Sigmoid colon (tissue), 7 donors: ENCODE measurements around the gene RRAD. TPM values are rescaled to one million over a fixed set of nuclear protein-coding genes. Genes with fewer than 3 reads are reported as not detected.
A peak's percentile ranks its signal among the peaks of the same experiment; 100 is the strongest.

Source experiments
- DNase-seq: peaks from one replicate; pipeline ENCODE4 v3.0.0-alpha.2; 2019
- H3K27ac ChIP-seq, 4 donors: fragments of 200-600 bp; sonication (generic); one replicate each; pipeline ENCODE4 v1.5.1; 2016 to 2019; ENCODE audit warnings: mild to moderate bottlenecking in 1 of 4
- H3K27me3 ChIP-seq, 3 donors: fragments of 200-600 bp; sonication (generic); one replicate each; pipeline ENCODE4 v1.5.1; 2019; ENCODE audit warnings: mild to moderate bottlenecking in 1 of 3
- H3K36me3 ChIP-seq, 4 donors: fragments of 200-600 bp; sonication (generic); one replicate each; pipeline ENCODE4 v1.5.1; 2016 to 2019
- H3K4me1 ChIP-seq, 4 donors: fragments of 200-600 bp; sonication (generic); one replicate each; pipeline ENCODE4 v1.5.1; 2017 to 2019
- H3K4me3 ChIP-seq, 4 donors: fragments of 200-600 bp; sonication (generic); one replicate each; pipeline ENCODE4 v1.5.1; 2017 to 2019; ENCODE audit warnings: mild to moderate bottlenecking in 2 of 4, moderate library complexity in 1 of 4
- H3K9me3 ChIP-seq, 4 donors: fragments of 200-600 bp in 3 of 4; sonication (generic) in 3 of 4; one replicate each; pipeline versions ENCODE4 v1.5.1 to v1.6.1; 2013 to 2019
- CTCF ChIP-seq, 4 experiments: fragments of 450-650 bp in 3 of 4; fragments of 200-600 bp in 1 of 4; IDR thresholded peaks; one replicate each; pipeline ENCODE4 v1.5.1; 2016 to 2019; ENCODE audit warnings: antibody characterized with exemption in 4 of 4, mild to moderate bottlenecking in 3 of 4, moderate library complexity in 2 of 4
- EP300 ChIP-seq, 4 donors: sonication (generic); formaldehyde crosslinking; IDR thresholded peaks; one replicate each; pipeline ENCODE4 v1.6.1; 2017; ENCODE audit warnings: antibody characterized with exemption in 4 of 4
- POLR2A ChIP-seq, 2 donors: fragments of 450-650 bp; IDR thresholded peaks; one replicate each; pipeline ENCODE4 v1.6.1; 2016; ENCODE audit warnings: antibody characterized with exemption in 2 of 2, mild to moderate bottlenecking in 2 of 2, moderate library complexity in 2 of 2
- POLR2AphosphoS5 ChIP-seq, 4 donors: sonication (generic); formaldehyde crosslinking; IDR thresholded peaks; one replicate each; pipeline ENCODE4 v1.6.1; 2017; ENCODE audit warnings: antibody characterized with exemption in 4 of 4
- WGBS, 2 donors: extraction: QIAGEN DNeasy Blood & Tissue Kit; methylation state at CpG; one replicate each; pipeline ENCODE4 v1.1.7; 2013; 5-methylcytosine and 5-hydroxymethylcytosine counted together
- intact Hi-C: fragments of 100-400 bp; cut with DNase I; formaldehyde crosslinking; loops from one replicate; pipeline ENCODE4 v1.15.1; 2023
- polyA plus RNA-seq, 3 donors: library from polyadenylated mRNA; stranded (reverse); fragments of 200-250 nt; gene quantifications; one replicate each; pipeline ENCODE4 v1.2.3, GENCODE V29; 2013
- total RNA-seq, 4 donors: library from RNA; depleted of rRNA; stranded (reverse); fragments of >200 nt; gene quantifications; one replicate each; pipeline ENCODE4 v1.1.0, GENCODE V29; 2016
- donor health status: healthy with polysubstance abuse.
- donor health status: Bipolar disorder and iron deficiency.
- donor health status: healthy.

Gene RRAD
- total and polyA plus RNA-seq, 7 donors: 1.2 to 31.2 (median 10.9) TPM

- H3K36me3 ChIP-seq: peaks cover 0 to 11% (median 7%) of the 10 kb centered on the region in 4 donors
- peak overlapping the region; percentile 81 to 96 (median 90) for H3K27ac ChIP-seq
- no peaks in the 10 kb centered on the region for H3K27me3 ChIP-seq
- DNase-seq: no peak
- 65 to 80% methylated on average over 42 of the region's 42 CpGs for WGBS, 2 donors
- H3K4me1 ChIP-seq: peaks cover 0 to 66% (median 46%) of the 10 kb centered on the region in 4 donors
- no peak overlapping the region for H3K4me3 ChIP-seq
- no peak for TF ChIP-seq POLR2A (IDR thresholded peaks at IDR 0.05)
- no peak for TF ChIP-seq CTCF (IDR thresholded peaks at IDR 0.05)
- no peak for TF ChIP-seq POLR2AphosphoS5 (IDR thresholded peaks at IDR 0.05)
- no peak for TF ChIP-seq EP300 (IDR thresholded peaks at IDR 0.05)
- intact Hi-C loops: no loop called here
- no peaks in the 10 kb centered on the region for H3K9me3 ChIP-seq
These were observed 3.4 kb downstream of the RRAD start for GRCh38 chr16:66921729-66922450.

GRCh38 chr16:66920924-66921680 is 4.2 kb downstream of the RRAD start:
- 74 to 77% methylated on average over 9 of the region's 9 CpGs for WGBS, 2 donors
- Histone ChIP-seq H3K27me3 (no peaks in the 10 kb centered on the region), H3K4me3 (no peak overlapping the region), H3K27ac (peak overlapping the region in 1 of 4 donors; percentile 96), H3K9me3 (no peaks in the 10 kb centered on the region), H3K4me1 (peaks cover 0 to 58% (median 40%) of the 10 kb centered on the region in 4 donors), H3K36me3 (peaks cover 0 to 11% (median 7%) of the 10 kb centered on the region in 4 donors)
- no peak for TF ChIP-seq CTCF (IDR thresholded peaks at IDR 0.05)
- no peak for TF ChIP-seq EP300 (IDR thresholded peaks at IDR 0.05)
- TF ChIP-seq POLR2A (IDR thresholded peaks at IDR 0.05): no peak
- TF ChIP-seq POLR2AphosphoS5 (IDR thresholded peaks at IDR 0.05): no peak
- intact Hi-C loops: no loop called here
- no peak for DNase-seq

GRCh38 chr16:66920299-66920590 is 5.1 kb downstream of the RRAD start:
- intact Hi-C loops: no loop called here
- TF ChIP-seq POLR2AphosphoS5 (IDR thresholded peaks at IDR 0.05) (no peak), CTCF (IDR thresholded peaks at IDR 0.05) (no peak)
- H3K9me3 ChIP-seq: no peaks in the 10 kb centered on the region
- peak overlapping the region in 1 of 4 donors; percentile 96 for H3K27ac ChIP-seq
- WGBS, 2 donors: 62 to 65% methylated on average over 2 of the region's 2 CpGs
- no peak for DNase-seq
- H3K36me3 ChIP-seq: peaks cover 0 to 11% (median 7%) of the 10 kb centered on the region in 4 donors
- no peaks in the 10 kb centered on the region for H3K27me3 ChIP-seq
- H3K4me1 ChIP-seq: peaks cover 0 to 49% (median 31%) of the 10 kb centered on the region in 4 donors
- no peak overlapping the region for H3K4me3 ChIP-seq

- peaks cover 0 to 44% (median 26%) of the 10 kb centered on the region in 4 donors for H3K4me1 ChIP-seq
- WGBS, 2 donors: 81 to 82% methylated on average over 5 of the region's 5 CpGs
These were observed 5.6 kb downstream of the RRAD start for GRCh38 chr16:66919569-66920298.

More at GRCh38 chr16:66919569-66920298, 5.6 kb downstream of the RRAD start:
- Histone ChIP-seq H3K4me3 (no peak overlapping the region), H3K9me3 (no peaks in the 10 kb centered on the region), H3K27ac (peak overlapping the region in 1 of 4 donors; percentile 96), H3K27me3 (no peaks in the 10 kb centered on the region), H3K36me3 (peaks cover 0 to 11% (median 7%) of the 10 kb centered on the region in 4 donors)
- TF ChIP-seq POLR2AphosphoS5 (IDR thresholded peaks at IDR 0.05) (no peak), EP300 (IDR thresholded peaks at IDR 0.05) (no peak), CTCF (IDR thresholded peaks at IDR 0.05) (no peak), POLR2A (IDR thresholded peaks at IDR 0.05) (no peak)
- intact Hi-C loops: no loop called here
- no peak for DNase-seq
